ENCODE data around the gene C17orf75.
"Not testable (repeated sequence)": the region's sequence is repeated elsewhere in the genome, so short reads cannot be mapped to it uniquely, and the experiment has no call there.

The C17orf75 gene

GRCh38 chr17:32341857-32342602 is at the start of gene C17orf75:
Gene C17orf75 (minus strand): TSS chr17:32342173. CDS start chr17:32342139, 34 bp downstream.
- peak; percentile 79 for DNase-seq

GRCh38 chr17:32388613-32389459 is 46.9 kb upstream of the C17orf75 start:
- DNase-seq = no peak

- DNase-seq = not testable (repeated sequence)
Measured at GRCh38 chr17:32388128-32388527, 46.2 kb upstream of the C17orf75 start.

GRCh38 chr17:32386844-32387243 is 44.9 kb upstream of the C17orf75 start:
- no peak for DNase-seq

GRCh38 chr17:32385971-32386370 is 44.0 kb upstream of the C17orf75 start:
- DNase-seq = no peak

GRCh38 chr17:32385121-32385520 is 43.1 kb upstream of the C17orf75 start:
- DNase-seq = no peak

- DNase-seq = no peak
Measured at GRCh38 chr17:32383926-32384434, 42.0 kb upstream of the C17orf75 start.

- DNase-seq = no peak
Measured at GRCh38 chr17:32382526-32383223, 40.7 kb upstream of the C17orf75 start.

GRCh38 chr17:32370426-32370825 is 28.5 kb upstream of the C17orf75 start:
- DNase-seq = no peak

- DNase-seq = no peak
Measured at GRCh38 chr17:32361270-32361669, 19.3 kb upstream of the C17orf75 start.

- DNase-seq = no peak
Measured at GRCh38 chr17:32357615-32358014, 15.6 kb upstream of the C17orf75 start.

- DNase-seq = no peak
Measured at GRCh38 chr17:32356750-32357149, 14.8 kb upstream of the C17orf75 start.

GRCh38 chr17:32356378-32356743 is 14.4 kb upstream of the C17orf75 start:
- DNase-seq = no peak

- DNase-seq = no peak
Measured at GRCh38 chr17:32355649-32356377, 13.8 kb upstream of the C17orf75 start.

GRCh38 chr17:32352734-32353133 is 10.8 kb upstream of the C17orf75 start:
- not testable (repeated sequence) for DNase-seq

- DNase-seq = peak; percentile 27
Measured at GRCh38 chr17:32350666-32351418, 8.9 kb upstream of the C17orf75 start.

- peak; percentile 93 for DNase-seq
Measured at GRCh38 chr17:32349854-32350665, 8.1 kb upstream of the C17orf75 start, which contains the start of gene ZNF207. Gene ZNF207 (plus strand): TSS chr17:32350157. CDS start chr17:32350286, 129 bp downstream.

GRCh38 chr17:32349503-32349853 is 7.5 kb upstream of the C17orf75 start:
- DNase-seq = no peak

GRCh38 chr17:32348483-32348800 is 6.5 kb upstream of the C17orf75 start:
- no peak for DNase-seq

- no peak for DNase-seq
Measured at GRCh38 chr17:32345951-32346600, 4.1 kb upstream of the C17orf75 start.

Measured in activated CD4-positive, alpha-beta T cell treated with anti-CD3 and anti-CD28 coated beads, Interleukin-2, amount 50 U/mL, for 1 hour (primary cell).